C4-2B (cell line): Measurements from ENCODE around the gene ZBTB1.
"Not testable (repeated sequence)": the region's sequence is repeated elsewhere in the genome, so short reads cannot be mapped to it uniquely, and the experiment has no call there.

ENCODE experiments used
- H3K27ac ChIP-seq: fragments of 450-650 bp; 2 replicates; pipeline ENCODE4 v1.5.1; 2017
- CTCF ChIP-seq: fragments of 450-650 bp; conservative IDR thresholded peaks from 2 replicates; pipeline ENCODE4 v1.5.1; 2017; ENCODE audit warnings: mild to moderate bottlenecking
- ZFX ChIP-seq: fragments of 450-650 bp; IDR thresholded peaks from 2 replicates; pipeline ENCODE4 v1.6.1; 2017

ZBTB1 gene

GRCh38 chr14:64563696-64564095 lies 59.1 kb downstream of the ZBTB1 start:
- no peak overlapping the region for H3K27ac ChIP-seq
- TF ChIP-seq ZFX (no peak), CTCF (no peak)

GRCh38 chr14:64566651-64567122 lies 62.1 kb downstream of the ZBTB1 start:
- TF ChIP-seq ZFX (no peak), CTCF (no peak)

GRCh38 chr14:64569138-64569631 lies 64.6 kb downstream of the ZBTB1 start:
- no peak overlapping the region for H3K27ac ChIP-seq
- TF ChIP-seq CTCF: no peak
- TF ChIP-seq ZFX: no peak

More at GRCh38 chr14:64566651-64567122, 62.1 kb downstream of the ZBTB1 start:
- H3K27ac ChIP-seq: no peak overlapping the region

- not testable (repeated sequence) for H3K27ac ChIP-seq
Measured at GRCh38 chr14:64569646-64570045, 65.1 kb downstream of the ZBTB1 start.

- no peak overlapping the region for H3K27ac ChIP-seq
- TF ChIP-seq CTCF (no peak), ZFX (no peak)
Measured at GRCh38 chr14:64572386-64573104, 68.0 kb downstream of the ZBTB1 start.

GRCh38 chr14:64573109-64573508 lies 68.5 kb downstream of the ZBTB1 start:
- TF ChIP-seq ZFX (no peak), CTCF (no peak)
- H3K27ac ChIP-seq: no peak overlapping the region
